Cerebellar nuclear complex (tissue), 1 donor: ENCODE data around the gene SGCD.

Source experiments
- DNase-seq, 2 experiments: peaks; one replicate each; lab custom pipeline; 2025; lab: John Stamatoyannopoulos, UW

The SGCD gene

DNA sequence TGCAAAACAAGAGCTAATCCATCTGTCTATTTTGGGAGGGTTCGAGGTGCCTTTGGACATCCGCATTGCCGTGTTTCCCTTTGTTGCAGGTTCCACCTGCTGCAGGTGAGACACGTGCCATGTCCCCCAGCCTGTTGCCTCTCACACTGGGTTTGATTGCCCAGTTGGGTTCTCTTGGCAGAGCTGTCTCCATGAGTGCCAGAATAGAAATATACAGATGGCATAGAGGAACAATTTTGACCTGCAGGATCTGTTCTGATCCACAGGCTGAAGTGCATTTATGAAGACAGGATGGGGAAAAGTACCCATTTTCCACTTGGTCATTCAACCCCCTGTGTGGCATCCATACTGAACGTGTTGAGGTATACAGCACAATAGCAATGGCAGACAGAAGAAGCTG lies 178.1 kb downstream of the SGCD start:
- DNase-seq = no peak

DNA sequence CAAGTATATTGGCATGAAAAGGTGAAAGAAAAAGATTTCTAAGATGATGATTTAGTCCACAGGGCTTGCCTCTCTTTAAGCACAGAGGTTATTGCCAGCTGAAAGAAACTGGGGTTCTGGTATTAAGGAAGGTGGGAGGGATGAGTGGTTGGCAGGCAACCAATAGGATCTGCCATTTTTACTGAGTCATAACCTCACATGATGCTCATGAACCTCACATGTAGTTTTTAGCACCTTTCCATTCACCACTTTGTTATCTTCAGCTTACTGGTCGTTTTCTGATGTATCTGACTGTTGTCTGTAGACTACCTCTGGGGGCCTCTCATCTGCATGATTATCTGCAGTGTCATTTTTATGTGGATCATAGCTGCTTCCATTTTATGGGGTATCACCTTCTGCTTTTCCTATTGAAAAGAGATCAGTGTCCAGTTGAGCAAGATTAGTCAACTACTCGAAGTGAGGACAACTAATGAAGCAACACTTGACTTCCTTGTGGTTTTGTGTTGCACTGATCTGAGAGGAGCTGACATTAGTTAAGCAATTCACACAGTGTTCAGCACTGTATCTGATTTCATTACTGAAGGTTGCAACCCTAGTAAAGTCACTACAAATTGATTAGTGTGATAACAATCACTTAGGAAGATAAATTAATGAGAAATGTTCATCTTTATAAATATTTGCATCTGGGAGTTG lies 186.3 kb downstream of the SGCD start:
- DNase-seq = no peak

DNA sequence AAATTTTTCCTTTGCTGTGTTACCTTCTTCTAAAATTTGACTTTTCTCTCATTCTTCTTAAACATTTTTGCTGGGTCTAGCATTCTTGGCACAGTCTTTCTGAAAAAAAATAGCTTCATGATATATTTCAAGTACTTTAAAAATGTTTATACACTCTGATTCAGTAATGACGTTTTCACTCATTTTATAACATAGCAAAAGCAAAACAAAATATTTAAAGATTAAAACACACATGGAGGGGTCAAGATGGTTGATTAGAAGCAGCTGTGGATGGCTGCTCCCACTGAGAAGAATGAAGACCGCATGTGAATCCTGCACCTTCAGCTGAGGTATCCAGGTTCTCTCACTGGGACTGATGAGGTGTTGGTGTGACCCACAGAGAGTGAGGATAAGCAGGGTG lies 188.2 kb downstream of the SGCD start:
- no peak for DNase-seq

DNA sequence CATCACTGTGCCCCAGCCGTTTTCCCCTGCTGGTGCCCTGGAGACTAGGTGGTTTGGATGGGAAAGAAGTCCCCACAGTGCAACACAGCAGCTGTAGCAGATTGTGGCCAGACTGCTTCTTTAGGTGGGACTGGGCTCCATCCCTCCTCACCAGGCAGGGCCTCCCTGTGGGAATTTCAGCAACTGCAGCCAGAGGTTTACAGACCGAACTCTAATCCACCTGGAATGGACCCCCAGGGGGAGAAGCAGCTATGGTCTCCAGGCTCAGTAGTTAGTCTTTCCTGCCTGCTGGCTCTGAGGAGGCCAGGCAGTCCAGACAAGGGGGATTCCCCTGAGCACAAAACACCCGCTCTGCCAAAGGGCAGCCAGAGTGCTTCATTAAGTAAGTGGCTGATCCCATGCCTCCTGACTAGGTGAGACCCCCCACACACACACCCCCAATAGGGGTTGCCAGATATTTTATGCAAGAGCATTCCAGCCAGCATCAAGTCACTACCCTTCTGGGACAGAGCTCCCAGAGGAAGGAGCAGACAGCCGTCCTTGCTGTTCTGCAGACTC lies 188.9 kb downstream of the SGCD start:
- DNase-seq = no peak

DNA sequence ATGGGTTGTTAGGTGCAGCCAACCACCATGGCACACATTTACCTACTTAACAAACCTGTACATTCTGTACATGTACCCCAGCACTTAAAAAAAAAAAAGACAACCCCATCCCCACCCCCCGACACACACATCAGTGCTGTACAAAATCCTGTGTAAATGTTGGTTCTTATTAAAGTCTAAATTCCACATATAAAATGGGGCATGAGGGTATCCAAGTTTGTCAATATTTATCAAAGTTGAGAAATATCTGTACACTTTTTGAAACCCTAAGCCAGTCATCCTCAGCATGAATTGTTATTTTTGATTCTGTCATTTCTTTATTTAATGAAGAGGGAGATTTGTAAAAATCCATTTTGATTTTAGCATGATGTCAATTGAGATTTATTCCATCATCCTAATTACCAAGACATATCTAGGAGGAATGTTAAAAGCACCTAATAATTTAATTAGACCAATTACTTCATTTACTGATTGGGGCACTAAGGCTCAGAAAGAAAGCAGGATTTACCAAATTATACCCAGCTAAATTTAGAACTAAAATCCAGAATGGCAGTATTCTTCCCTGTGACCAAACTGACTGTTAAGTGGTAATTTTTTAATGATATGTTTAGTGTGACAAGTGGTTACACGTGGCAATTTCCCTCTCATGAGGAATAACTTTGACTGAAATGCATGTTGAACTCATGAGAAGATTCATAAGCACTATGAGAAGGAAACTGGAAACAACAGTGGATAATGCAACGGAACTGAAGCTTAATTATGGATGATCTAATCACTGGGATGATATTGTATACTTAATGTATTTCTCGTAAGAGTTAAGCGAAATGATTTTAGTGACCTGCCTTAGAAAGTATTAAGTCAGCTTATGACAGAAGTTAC lies 195.9 kb downstream of the SGCD start:
- DNase-seq = no peak

DNA sequence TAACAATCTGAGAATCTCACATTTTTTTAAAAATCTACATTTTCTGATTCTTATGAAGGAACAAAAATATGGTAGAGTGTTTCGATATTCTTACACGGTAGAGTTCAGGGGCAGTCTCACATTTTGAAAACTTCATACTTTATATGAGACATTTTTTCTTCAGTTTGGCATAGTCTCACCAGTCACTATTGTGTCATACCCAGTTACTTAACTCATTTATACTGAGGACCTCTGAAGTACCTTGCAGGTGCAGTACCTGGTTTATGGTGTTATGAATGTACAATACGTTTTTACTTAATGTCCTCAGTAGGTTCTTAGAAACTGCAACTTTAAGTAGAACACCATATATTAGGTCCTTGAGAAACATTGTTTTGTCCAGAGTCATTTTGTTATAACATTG lies 196.6 kb downstream of the SGCD start:
- DNase-seq = no peak

DNA sequence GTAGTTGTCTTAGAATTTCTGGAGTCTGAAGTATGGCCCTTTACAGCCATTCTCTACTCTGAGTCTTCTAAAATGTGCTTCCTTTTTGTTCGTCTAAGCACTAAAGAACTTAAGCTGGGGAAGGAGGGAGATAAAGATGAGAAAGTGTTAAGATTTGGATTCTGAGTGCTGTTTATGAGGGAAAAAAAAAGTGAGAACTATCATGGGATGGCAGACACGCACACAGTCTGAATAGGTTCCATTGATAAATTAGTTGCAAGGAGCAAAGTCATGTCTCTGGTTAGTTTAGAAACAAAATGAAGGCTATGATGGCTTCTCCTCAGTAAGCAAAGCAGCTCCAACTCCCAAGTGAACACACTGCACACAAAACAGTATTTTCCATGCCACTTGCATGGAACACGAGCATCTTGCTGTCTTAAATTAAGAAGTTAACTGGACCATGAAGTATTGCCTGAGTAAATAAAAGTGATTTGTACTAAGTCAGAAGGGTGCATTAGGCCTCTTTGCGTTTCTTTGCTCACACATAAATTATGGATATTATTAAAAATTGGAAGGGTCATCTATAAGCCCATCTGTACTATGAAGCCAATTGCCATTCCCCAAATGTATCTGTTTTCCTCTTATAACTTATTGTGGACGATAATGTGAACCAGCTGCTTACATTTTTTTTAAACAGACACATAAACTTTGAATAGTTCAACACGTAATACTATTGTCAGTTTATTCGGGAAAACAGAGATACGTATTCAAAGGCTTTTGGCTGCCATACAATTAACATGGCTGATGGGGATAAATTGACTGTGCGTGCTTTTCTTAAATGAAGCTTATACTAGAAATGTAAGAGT lies 199.3 kb downstream of the SGCD start:
- DNase-seq = no peak

DNA sequence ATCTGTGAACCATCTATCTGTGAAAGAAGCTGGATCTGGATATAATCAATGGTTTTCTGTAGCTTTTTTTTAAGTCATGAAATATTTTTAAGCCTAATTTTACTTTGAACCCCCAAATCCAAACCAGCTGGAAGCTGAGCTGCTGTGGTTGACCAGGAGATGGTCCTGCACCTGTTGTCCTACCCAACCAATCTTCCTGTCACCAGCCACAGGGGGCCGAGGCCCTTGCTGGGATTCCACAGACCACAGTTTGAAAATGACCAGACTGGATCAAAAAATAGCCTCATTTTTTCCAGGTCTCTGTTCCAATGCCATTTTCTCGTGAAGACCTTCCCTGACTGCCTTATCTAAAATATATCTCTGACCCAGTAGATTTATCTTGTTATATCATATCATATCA lies 200.6 kb downstream of the SGCD start:
- DNase-seq = no peak

DNA sequence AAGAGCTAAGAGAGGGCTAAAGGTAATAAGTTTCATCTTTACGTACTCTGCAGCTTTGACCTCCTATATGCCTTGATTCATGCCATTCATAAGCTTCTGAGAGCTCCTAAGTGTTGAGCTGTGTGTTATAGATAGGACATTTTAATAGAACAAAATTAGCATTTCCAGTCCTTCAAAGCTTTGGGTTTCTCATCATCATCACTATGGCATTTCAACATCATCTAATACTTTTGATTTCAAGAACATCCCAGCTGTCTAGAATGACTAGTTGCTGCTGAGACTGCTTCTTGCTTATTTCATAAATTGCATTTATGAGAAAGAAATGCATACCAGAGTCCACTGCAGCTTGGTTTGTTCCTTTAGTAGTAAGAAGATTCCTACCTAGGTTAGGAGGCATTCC lies 201.7 kb downstream of the SGCD start:
- no peak for DNase-seq

DNA sequence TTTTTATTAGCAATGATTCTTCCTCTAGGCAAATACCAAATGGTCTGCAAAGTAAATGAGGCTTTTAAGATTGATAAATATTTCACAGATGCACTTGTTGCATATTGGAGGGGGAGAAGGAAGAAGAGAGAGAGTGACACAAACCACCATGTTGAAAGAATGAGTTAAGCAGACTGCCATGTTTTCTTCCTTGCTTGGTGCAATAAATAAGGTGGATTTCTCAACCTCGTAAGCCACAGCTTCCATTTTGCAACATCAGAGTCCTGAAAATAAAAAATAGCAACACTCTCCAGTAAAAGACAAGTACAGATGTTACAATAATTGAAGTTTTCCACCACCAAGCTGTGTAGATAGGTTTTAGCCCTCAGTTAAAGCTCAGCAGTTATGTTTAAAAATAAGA lies 202.9 kb downstream of the SGCD start:
- DNase-seq = no peak

DNA sequence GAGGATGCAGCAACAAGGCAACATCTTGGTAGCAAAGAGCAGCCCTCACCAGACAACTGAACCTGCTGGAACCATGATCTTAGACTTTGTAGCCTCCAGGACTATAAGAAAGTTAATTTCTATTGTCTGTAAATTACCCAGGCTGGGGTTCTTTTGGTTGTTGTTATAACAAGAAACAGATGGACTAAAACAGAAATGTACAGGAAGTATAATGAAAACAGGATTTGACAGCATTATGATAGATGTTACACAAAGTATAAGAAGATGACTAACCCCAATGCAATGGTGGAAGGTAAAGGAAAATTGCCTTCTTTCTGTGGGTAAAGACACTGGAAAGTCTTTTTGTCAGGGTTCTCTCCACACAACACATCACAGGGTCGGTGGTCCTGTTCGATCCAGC lies 204.2 kb downstream of the SGCD start:
- no peak for DNase-seq

DNA sequence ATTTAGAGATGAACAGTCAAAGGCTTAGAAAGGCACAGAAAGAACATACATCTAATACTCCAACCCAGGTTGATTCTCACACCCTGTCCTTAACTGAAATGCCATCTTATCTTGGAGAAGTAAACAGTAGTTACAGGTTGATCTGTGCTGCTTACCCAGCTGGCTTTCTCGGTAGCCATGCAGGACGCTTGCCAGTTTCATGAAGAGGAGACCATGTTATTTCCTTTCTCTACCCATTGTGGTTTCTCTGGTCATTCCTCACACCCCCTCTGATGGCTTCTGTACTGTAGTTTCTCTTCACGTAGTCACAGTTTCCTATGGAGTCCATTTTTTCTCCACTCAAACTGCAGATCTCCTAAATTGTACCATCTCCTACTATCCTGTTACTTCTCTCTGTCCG lies 206.0 kb downstream of the SGCD start:
- no peak for DNase-seq

DNA sequence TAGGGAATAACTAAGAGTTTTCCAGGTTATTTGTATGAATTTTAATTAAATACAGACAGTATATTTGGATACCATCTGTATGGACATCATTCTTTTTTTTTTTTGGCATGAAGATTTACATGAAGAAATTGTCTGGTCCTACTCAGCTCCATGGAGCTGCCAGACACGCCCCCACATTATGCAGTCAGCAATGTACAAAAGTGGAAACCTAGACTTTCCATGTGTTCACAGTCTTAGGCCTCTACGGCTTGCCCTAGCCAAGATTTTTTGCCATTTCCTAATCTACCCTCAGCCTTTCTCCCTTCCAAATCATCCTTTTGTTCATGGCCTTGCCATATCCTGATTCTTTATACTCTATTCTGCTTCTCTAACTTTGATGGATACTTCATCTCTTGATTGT lies 207.1 kb downstream of the SGCD start:
- DNase-seq = no peak

DNA sequence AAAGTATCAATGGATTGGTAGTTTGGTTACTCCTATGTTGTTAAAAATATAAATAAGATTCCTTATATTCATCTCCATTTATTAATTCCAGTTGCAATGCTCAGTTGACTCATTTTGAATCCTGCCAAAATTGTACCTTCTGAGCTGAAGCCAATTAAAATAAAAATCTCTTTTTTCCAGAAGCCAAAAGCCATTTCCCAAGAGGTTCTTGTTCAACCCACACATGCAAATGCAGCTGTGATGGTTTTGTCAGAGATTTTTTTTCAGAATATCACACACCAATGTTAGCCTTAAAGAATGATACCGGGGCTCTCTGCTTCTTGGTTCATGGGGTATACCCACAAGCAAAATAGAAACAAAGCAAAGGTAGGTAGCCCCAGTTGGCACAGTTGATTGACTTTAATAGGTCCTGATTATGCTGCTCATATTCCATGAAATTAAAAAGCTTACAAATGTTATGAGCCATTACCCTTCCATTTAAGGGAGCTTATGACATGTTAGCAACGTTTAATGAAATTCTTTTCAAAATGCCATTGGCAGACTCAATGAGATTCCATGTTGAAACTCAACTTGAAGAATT lies 208.0 kb downstream of the SGCD start:
- DNase-seq = no peak

DNA sequence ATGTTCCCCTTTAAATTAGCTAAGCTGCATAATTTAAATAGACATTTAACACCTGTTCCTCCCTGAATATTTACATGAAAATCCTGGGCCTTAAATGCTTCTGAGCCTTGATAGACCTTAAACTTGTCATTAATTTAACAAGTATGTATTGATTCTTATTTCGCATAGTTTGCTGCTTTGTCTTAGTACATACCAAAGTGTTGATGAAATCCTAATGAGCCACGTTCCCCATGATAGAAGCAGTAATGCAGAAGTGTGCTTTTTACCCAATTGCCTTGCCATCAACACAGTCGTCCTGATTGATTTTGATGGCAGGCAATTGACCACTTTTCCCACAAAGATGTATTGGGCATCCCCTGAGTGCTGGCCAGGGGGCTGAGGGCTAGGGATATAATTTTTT lies 213.5 kb downstream of the SGCD start:
- DNase-seq = no peak

DNA sequence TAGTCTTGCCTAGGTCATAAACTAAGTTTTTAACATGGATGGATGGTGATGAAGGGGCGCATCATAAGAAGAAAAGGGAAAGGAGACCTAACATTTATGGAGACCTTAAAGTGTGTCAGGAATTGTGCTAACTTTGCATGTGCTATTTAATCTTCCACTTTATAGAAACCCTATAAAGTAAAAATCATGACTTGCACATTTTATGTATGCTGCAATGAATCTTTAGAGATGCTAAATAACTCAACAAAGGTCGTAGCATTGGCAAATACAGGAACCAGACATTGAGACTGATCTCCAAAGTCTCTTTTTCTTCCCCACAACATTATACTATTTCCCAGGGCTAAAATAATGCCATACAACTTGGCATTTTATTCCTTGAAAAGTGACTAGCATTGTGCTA lies 214.6 kb downstream of the SGCD start:
- DNase-seq = no peak

DNA sequence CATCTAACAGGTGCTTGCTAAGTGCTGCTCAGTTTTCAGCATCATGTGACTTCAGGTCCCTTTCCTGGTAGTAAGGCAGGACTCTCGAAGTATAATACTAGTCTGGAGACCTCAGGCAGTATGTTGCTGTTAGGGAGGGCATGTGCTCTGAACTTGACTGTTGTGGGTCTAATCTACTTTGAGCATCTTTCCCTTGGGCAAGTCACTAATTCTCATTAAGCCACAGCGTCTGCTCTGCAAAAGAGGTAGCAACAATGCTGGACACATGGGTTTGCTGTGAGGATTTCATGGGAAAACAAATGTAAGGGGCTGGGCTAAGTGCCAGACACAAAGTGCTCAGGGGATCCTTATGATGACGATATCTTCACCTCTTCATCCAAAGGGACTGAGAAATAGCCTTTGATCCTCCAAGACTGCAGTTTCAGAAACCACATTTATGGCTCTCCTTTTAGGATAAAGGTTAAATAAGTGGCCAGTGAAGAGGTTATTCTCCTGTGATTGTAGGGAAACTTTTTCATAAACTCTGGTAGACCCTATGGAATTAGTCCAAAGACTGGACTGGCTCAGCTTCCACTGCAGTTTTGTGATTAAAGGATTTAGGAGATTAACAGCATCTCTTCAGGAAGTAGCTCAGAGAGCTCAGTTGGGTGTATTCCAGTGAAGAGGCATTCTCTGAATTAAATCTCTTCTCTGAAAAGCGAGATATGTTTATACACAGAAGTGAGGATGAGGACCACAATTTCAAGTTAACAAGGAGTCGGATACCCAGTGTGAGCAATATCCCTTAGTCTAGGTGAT lies 216.6 kb downstream of the SGCD start:
- no peak for DNase-seq

DNA sequence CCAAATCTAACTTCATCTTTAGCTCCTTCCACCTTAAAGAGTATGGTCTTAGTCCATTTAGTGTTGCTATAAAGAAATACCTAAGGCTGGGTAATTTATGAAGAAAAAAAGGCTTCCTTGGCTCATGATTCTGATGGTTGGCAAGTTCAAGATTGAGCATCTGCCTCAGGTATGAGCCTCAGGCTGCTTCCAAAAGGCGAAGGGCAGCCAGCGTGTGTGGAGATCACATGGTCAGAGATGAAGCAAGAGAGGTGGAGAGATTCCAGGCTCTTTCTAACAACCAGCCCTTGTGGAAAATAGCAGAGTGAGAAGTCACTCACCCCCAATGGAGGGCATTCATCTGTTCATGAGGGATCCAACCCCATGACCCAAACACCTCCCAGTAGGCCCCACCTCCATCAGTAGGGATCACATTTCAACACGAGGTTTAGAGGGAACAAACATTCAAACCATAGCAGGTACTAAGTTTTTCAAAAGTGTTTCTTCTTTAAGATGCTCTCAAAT lies 225.9 kb downstream of the SGCD start:
- DNase-seq = no peak

DNA sequence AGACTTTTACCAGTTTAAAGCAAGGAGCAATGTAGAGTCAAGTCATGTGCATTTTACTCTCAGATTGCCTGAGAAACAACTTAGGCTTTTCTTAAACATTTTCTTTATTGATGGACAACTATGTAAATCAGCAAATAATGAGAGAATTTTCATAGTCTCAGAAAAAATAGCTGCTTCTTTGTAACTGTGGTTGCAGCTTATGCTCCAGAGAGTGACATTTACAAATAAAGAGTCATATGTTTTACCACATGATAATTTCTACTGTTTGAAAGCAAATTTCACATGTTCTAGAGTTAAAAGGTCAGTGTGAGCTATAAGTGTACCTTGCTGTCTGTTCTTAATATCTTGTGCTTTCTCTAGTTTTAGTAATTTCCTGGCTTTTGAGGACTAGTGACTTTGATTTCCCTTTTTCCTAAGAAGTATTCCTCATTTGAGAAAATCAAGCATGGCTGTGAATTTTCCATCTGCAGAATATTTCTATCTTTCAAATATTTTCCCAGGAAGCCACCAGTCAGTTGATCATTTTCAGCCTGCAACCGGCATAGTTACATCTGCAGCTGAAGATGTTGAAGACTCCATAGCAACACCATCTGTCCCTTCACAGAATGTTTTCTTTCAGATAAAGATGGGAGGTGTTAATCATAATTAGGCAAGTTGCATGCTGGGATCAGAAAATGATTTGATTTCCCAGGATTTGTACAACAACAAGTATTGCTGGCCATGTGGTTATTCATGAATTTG lies 229.9 kb downstream of the SGCD start:
- DNase-seq = no peak

DNA sequence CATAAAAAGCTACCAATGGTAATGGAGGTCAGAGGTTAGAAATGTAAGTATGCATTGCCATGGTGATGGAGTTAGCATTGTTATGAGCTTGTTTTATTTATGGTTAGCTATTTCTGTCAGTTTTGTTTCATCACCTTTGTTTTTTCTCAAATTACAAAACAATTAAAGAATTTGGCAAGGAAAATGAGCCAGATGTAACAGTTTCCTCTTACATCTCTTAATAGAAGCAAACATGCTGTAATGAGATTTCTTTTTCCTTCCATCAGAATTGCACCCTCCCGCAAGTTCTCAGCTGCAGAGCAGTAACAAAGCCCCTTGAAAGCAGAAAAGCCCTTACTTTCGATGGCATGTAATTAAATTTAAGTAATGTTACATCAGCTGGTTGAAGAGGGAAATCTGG lies 233.0 kb downstream of the SGCD start:
- DNase-seq = no peak
